ENCODE data around the gene RPAP2.

DNA sequence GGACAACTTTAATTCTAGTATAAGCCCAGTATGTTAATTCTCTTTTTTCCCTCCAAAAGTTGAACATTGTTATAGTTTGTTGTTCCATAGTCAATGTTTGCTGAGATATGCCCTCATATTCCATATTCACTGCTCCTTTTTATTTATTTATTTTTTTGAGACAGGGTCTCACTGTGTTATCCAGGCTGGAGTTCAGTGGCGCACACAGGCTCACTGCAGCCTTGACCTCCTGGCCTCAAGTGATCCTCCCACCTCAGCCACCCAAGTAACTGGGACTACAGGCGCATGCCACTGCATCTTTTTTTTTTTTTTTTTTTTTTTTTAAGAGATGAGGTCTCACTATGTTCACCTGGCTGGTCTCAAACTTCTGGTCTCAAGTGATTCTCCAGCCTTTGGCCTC is 149.1 kb downstream of the RPAP2 start:
- TF ChIP-seq POLR2A (IDR thresholded peaks at IDR 0.05; ENCODE audit: low read length) (no peak), GATA1 (IDR thresholded peaks at IDR 0.05; ENCODE audit: low read depth, low read length) (no peak)

Data from erythroblast (primary cell).